VCaP (cell line): ENCODE results near the gene UBASH3B.

ENCODE experiments used
- H3K27ac ChIP-seq: fragments of 450-650 bp; 2 replicates; pipeline ENCODE4 v1.5.1; 2017
- TF ChIP-seq, protein P1 (sequence below): fragments of 450-650 bp; conservative IDR thresholded peaks from 2 replicates; pipeline ENCODE4 v1.5.1; 2017; ENCODE audit warnings: mild to moderate bottlenecking, moderate library complexity

UBASH3B gene

DNA sequence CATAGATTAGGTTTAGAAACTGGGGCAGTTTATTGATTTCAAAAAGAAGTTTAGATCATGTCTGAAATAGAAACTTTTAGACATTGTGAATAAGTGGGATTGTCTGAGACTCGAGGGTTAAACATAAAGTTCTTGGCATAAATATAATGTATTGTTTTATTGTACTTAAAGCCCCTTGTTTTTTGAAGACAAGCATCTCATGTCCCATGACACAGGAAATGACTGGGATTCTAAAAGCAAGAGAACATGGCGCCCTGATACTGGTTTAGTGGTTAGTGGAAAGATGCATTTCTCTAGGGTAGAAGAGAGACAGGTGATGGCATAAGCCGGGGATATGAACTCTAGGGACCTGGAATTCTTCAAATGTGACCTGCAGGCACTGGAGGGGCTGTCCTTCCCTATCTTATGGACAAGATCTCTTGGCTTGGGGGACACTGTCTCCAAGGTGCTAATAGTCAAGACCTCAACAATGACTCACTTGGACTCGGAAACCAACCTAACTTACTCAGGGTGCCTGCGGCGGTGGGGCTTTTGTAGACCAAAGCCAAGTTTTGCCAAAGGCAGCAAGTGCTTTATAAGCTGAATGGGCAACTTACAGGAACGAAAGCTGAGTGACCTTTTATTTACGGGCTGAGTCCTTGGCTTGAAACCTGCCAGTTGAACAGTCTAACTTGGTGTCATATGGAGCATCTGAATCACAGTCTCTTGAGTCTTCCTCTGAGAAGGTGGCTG, 48.2 kb downstream of the UBASH3B start:
- TF ChIP-seq, protein P1, sequence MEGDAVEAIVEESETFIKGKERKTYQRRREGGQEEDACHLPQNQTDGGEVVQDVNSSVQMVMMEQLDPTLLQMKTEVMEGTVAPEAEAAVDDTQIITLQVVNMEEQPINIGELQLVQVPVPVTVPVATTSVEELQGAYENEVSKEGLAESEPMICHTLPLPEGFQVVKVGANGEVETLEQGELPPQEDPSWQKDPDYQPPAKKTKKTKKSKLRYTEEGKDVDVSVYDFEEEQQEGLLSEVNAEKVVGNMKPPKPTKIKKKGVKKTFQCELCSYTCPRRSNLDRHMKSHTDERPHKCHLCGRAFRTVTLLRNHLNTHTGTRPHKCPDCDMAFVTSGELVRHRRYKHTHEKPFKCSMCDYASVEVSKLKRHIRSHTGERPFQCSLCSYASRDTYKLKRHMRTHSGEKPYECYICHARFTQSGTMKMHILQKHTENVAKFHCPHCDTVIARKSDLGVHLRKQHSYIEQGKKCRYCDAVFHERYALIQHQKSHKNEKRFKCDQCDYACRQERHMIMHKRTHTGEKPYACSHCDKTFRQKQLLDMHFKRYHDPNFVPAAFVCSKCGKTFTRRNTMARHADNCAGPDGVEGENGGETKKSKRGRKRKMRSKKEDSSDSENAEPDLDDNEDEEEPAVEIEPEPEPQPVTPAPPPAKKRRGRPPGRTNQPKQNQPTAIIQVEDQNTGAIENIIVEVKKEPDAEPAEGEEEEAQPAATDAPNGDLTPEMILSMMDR = no peak
- no peak overlapping the region for H3K27ac ChIP-seq

DNA sequence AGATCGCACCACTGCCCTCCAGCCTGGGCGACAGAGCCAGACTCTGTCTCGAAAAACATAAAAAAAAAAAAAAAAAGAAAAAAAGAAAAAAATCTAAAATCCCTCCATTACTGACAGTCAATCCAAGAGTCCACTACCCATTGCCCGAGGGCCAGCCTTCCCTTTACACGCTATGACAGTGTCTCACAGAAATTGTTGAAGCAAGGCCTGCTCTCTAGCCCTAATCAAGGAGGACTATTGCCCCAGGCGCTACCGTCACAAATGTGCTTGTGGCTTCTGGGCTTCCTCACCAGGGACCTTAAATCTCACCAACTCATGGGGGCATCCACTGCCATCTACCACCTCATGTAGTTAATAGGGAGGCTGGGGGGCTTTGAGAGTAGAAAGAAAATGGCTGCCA, 49.9 kb downstream of the UBASH3B start:
- no peak overlapping the region for H3K27ac ChIP-seq

DNA sequence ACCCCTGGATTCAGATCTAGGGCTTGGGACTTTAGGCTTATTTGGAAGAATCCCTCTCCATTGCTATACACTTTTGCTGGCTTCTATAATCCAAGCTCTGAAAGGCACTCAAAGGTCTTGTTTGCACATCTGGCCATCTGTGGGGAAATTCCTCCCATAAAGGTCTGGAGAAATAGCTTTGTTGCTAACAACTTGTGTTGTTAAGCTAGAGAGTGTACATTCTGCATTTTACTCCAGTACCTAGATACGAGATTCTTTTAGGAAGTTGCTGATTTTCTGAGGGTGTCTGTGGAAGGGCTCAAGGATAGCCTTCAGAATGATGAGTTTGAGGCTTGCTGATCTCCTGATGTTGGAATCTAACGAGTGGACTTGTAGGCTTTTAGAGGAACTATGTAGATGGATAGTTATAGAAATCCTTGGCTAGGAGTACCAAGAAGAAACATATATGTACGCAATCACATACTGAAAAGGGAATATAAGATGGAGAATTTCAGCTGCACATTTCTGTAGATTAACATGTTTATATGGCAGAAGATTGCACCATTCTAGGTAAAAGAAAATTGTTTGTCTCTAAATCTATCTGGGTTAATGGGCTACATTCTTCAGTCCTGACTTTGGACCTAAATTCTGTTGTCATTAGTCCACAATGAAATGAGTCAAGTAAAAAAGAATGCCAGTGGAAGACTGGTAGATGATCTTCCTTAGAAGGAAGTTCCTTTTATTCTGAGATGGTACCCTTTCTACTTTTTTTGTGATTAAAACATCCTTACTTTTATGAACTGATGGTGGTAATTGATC, 51.0 kb downstream of the UBASH3B start:
- TF ChIP-seq, protein P1 = no peak
- H3K27ac ChIP-seq = no peak overlapping the region

More for the DNA sequence above, 49.9 kb downstream of the UBASH3B start:
- TF ChIP-seq, protein P1 = no peak

DNA sequence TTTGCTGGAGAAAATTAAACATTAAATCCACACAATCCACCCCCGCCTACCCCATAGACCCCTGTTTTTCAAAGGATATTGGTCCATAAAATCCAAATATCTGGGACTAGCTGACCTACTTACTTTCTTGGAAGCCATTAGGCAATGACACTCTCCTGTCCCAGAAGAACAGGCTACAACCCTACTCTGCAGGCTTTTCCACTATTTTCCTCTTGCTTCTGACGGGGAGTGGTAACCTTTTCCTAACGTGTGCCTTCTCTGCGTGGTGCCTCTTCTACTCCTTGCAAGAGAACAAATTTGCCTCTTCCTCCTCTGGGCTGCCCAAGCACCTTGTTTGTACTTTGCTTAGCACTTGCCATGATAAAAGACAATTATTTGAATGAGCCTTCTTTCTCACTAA, 51.6 kb downstream of the UBASH3B start:
- TF ChIP-seq, protein P1 = no peak
- no peak overlapping the region for H3K27ac ChIP-seq

DNA sequence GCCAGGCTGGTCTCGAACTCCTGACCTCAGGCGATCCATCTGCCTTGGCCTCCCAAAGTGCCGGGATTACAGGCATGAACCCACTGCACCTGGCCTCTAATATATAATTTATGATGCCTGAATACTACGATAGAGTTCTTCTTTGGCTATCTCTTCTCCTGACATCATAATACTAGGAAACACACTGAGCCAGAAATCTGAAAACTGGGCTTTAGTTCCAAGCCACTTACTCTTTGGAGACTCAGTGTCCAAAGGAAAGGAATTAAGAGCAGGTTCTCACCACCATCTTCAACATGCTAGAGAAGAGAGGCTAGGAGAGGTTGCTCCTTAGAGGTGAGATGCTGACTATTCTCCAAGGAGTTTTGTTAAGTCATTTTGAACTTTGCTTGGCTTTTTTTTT, 52.4 kb downstream of the UBASH3B start:
- TF ChIP-seq, protein P1 = no peak
- no peak overlapping the region for H3K27ac ChIP-seq

DNA sequence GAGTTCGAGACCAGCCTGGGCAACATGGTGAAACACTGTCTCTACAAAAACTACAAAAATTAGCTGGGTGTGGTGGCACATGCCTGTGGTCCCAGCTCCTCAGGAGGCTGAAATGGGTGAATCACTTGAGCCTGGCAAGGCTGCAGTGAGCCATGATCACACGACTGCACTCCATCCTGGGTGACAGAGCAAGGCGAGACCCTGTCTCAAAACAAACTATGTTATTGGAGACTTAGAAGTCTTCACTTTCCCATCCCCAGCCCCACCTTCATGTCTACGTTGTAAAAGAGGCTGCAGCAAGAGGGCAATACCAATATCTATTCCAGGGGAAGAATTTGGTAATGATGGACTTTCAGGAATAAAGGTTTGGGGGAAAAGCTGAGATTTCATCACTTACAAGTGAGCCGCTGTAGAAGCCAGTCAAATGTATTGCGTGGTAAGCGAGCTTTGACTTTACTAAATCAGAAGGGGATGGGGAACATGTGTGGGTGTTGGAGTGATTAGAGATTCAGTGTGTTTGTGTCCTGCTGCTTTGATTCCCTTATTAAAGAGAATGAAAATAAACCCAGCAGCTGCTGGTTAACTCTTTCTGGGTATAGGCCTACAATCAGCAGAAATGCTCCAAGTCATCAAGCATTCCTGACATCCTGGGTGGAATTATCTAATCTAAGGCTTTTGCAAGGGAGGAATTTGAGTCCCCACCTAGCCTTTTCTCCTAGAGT, 53.7 kb downstream of the UBASH3B start:
- TF ChIP-seq, protein P1 = no peak
- H3K27ac ChIP-seq = no peak overlapping the region

DNA sequence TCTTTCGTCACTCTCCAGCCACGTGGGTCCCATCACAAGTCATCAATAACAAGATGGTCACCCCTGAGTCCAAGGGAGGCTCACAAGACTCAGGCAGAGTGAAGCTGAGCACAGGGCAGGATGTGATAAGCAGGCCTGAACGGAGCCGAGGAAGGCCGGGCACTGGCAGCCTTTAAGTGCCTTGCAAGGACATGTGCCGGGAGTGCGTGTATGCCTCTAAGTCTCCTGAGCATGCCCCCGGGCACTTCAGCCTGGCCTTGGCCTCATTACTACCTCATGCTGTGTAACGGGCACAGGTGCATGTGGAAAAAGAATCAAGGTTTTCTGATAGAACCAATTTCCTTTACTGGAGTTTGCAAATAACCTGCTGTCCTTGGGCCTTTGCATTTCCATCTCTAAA, 55.8 kb downstream of the UBASH3B start:
- TF ChIP-seq, protein P1 = no peak
- H3K27ac ChIP-seq = peak overlapping the region; percentile 17
